GM18868 (cell line): ENCODE results near the gene CAMK4.

Experiments
- ATAC-seq: cut with Tn5 transposase; IDR thresholded peaks from one replicate; pipeline ENCODE4 v1.9.1; 2021; ENCODE audit warnings: mild to moderate bottlenecking, moderate library complexity; ENCODE audit not compliant: unreplicated experiment

Gene CAMK4

GRCh38 chr5:111478266-111478665 lies 254.1 kb downstream of the CAMK4 start:
- ATAC-seq = no peak

- ATAC-seq = no peak
These were observed 254.7 kb downstream of the CAMK4 start for GRCh38 chr5:111478898-111479297.

GRCh38 chr5:111480346-111480745 lies 256.2 kb downstream of the CAMK4 start:
- ATAC-seq = no peak

- ATAC-seq = no peak
These were observed 261.9 kb downstream of the CAMK4 start for GRCh38 chr5:111486055-111486454.

- ATAC-seq = no peak
These were observed 262.7 kb downstream of the CAMK4 start for GRCh38 chr5:111486926-111487325.

GRCh38 chr5:111488353-111488752 lies 264.2 kb downstream of the CAMK4 start:
- ATAC-seq = no peak

GRCh38 chr5:111493031-111493430 lies 268.8 kb downstream of the CAMK4 start:
- no peak for ATAC-seq

- no peak for ATAC-seq
These were observed 270.3 kb downstream of the CAMK4 start for GRCh38 chr5:111494355-111494999.

- ATAC-seq = no peak
These were observed 271.0 kb downstream of the CAMK4 start for GRCh38 chr5:111495159-111495558.

- no peak for ATAC-seq
These were observed 274.2 kb downstream of the CAMK4 start for GRCh38 chr5:111498346-111498745.

GRCh38 chr5:111502956-111503355 lies 278.8 kb downstream of the CAMK4 start:
- ATAC-seq = no peak

- ATAC-seq = no peak
These were observed 280.9 kb downstream of the CAMK4 start for GRCh38 chr5:111505096-111505495.

- ATAC-seq = no peak
These were observed 283.1 kb downstream of the CAMK4 start for GRCh38 chr5:111507276-111507675.

- ATAC-seq = no peak
These were observed 284.9 kb downstream of the CAMK4 start for GRCh38 chr5:111509119-111509518.

GRCh38 chr5:111511174-111511830 lies 287.1 kb downstream of the CAMK4 start:
- no peak for ATAC-seq

GRCh38 chr5:111511831-111512374 lies 287.7 kb downstream of the CAMK4 start:
- peak; percentile 4 for ATAC-seq

GRCh38 chr5:111512375-111513130 lies 288.4 kb downstream of the CAMK4 start, which contains the start of gene STARD4:
STARD4 (minus strand) TSS chr5:111512535; CDS start chr5:111507433, 5,102 bp downstream.
- ATAC-seq = peak; percentile 82

GRCh38 chr5:111513131-111513520 lies 288.9 kb downstream of the CAMK4 start:
- no peak for ATAC-seq

- no peak for ATAC-seq
These were observed 289.9 kb downstream of the CAMK4 start for GRCh38 chr5:111514087-111514486.

- peak; percentile 77 for ATAC-seq
These were observed 293.8 kb downstream of the CAMK4 start for GRCh38 chr5:111517853-111518501.

GRCh38 chr5:111518777-111519176 lies 294.6 kb downstream of the CAMK4 start:
- ATAC-seq = no peak
